Mammary epithelial cell (primary cell): Measurements from ENCODE around the gene TCN2.

Source experiments
- EZH2 ChIP-seq: IDR thresholded peaks from 2 replicates; pipeline ENCODE4 v1.6.1; 2012; ENCODE audit warnings: low read length, inconsistent platforms, borderline replicate concordance
- TF ChIP-seq, protein P1 (sequence below), 2 donors: IDR thresholded peaks in 1 of 2; conservative IDR thresholded peaks in 1 of 2; 2 replicates each; pipeline ENCODE4 v1.5.1; 2011 to 2012; ENCODE audit warnings: inconsistent platforms in 2 of 2, low read length in 2 of 2, mild to moderate bottlenecking in 2 of 2, control low read depth in 1 of 2, low read depth in 1 of 2; ENCODE audit not compliant: insufficient read depth in 1 of 2; ENCODE audit errors: extremely low read depth in 1 of 2

DNA sequence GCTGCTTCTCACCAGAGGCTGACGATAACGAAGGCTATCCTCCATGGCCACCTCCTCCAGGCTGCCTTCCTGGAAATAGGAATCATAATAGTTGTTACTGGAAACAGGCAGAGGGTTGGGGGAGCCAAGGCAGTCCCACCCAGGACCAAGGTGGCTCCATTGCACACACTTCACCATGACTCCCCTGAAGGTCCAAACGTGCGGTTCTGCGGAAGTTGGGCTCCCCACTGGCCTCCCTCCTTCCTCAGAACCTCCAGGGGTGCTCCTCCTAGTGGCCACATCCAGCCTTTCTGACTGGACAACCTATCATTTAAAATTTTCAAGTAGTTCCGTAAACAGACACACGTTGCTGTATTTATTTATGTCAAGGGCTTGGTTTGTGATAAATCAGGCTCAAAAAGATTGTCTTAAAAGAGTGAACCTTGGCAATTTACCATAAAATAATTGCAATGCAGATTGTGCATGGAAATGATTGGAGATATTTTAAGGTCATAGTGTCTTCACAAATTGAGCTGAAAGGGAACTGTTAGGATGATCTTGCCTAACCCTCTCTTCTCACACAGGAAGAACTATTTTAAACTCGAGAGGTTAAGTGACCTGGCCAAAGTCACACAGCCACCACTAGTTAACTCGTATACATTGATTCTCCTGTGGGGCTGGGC lies 1.4 kb upstream of the TCN2 start:
- TF ChIP-seq, protein P1, sequence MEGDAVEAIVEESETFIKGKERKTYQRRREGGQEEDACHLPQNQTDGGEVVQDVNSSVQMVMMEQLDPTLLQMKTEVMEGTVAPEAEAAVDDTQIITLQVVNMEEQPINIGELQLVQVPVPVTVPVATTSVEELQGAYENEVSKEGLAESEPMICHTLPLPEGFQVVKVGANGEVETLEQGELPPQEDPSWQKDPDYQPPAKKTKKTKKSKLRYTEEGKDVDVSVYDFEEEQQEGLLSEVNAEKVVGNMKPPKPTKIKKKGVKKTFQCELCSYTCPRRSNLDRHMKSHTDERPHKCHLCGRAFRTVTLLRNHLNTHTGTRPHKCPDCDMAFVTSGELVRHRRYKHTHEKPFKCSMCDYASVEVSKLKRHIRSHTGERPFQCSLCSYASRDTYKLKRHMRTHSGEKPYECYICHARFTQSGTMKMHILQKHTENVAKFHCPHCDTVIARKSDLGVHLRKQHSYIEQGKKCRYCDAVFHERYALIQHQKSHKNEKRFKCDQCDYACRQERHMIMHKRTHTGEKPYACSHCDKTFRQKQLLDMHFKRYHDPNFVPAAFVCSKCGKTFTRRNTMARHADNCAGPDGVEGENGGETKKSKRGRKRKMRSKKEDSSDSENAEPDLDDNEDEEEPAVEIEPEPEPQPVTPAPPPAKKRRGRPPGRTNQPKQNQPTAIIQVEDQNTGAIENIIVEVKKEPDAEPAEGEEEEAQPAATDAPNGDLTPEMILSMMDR (conservative IDR thresholded peaks at IDR 0.05 in 1 of 2, IDR thresholded peaks at IDR 0.05 in 1 of 2; ENCODE audit: extremely low read depth in 1 of 2, insufficient read depth in 1 of 2, low read depth in 1 of 2, low read length in 2 of 2), result peak; percentile 74 to 83
- TF ChIP-seq EZH2, result no peak
